Activated T-helper 1 cell treated with Interleukin-2 at 50 U/mL for 16 hours (primary cell): ENCODE data around the gene EIPR1.
A peak's percentile ranks its signal among the peaks of the same experiment; 100 is the strongest.

Experiments used
- DNase-seq: peaks from one replicate; pipeline ENCODE4 v3.0.0-alpha.2; 2020; ENCODE audit warnings: low read depth

The EIPR1 gene

GRCh38 chr2:3303583-3304406 is 73.8 kb downstream of the EIPR1 start:
- DNase-seq = peak; percentile 56

- no peak for DNase-seq
Observed at GRCh38 chr2:3302751-3303582, 74.7 kb downstream of the EIPR1 start.

GRCh38 chr2:3302421-3302750 is 75.2 kb downstream of the EIPR1 start:
- DNase-seq = no peak

- DNase-seq = no peak
Observed at GRCh38 chr2:3301001-3301400, 76.6 kb downstream of the EIPR1 start.

- no peak for DNase-seq
Observed at GRCh38 chr2:3300224-3300995, 77.2 kb downstream of the EIPR1 start.

GRCh38 chr2:3299703-3300102 is 77.9 kb downstream of the EIPR1 start:
- no peak for DNase-seq

- no peak for DNase-seq
Observed at GRCh38 chr2:3299130-3299529, 78.5 kb downstream of the EIPR1 start.

GRCh38 chr2:3298191-3298590 is 79.4 kb downstream of the EIPR1 start:
- DNase-seq = no peak

- DNase-seq = no peak
Observed at GRCh38 chr2:3297523-3297922, 80.1 kb downstream of the EIPR1 start.

GRCh38 chr2:3296182-3296972 is 81.2 kb downstream of the EIPR1 start:
- DNase-seq = no peak

GRCh38 chr2:3294493-3294892 is 83.1 kb downstream of the EIPR1 start:
- no peak for DNase-seq

GRCh38 chr2:3294069-3294468 is 83.5 kb downstream of the EIPR1 start:
- no peak for DNase-seq

GRCh38 chr2:3293221-3293620 is 84.4 kb downstream of the EIPR1 start:
- DNase-seq = no peak

GRCh38 chr2:3292416-3292815 is 85.2 kb downstream of the EIPR1 start:
- DNase-seq = no peak

- DNase-seq = no peak
Observed at GRCh38 chr2:3291750-3292149, 85.9 kb downstream of the EIPR1 start.

- no peak for DNase-seq
Observed at GRCh38 chr2:3291113-3291512, 86.5 kb downstream of the EIPR1 start.

GRCh38 chr2:3290655-3291054 is 87.0 kb downstream of the EIPR1 start:
- no peak for DNase-seq

- DNase-seq = no peak
Observed at GRCh38 chr2:3289971-3290370, 87.6 kb downstream of the EIPR1 start.

GRCh38 chr2:3289526-3289925 is 88.1 kb downstream of the EIPR1 start:
- DNase-seq = no peak

GRCh38 chr2:3289171-3289515 is 88.5 kb downstream of the EIPR1 start:
- DNase-seq = no peak

- DNase-seq = no peak
Observed at GRCh38 chr2:3288470-3289170, 89.0 kb downstream of the EIPR1 start.
